ENCODE measurements around the gene SWT1.
"Not testable (repeated sequence)": the region's sequence is repeated elsewhere in the genome, so short reads cannot be mapped to it uniquely, and the experiment has no call there.

Gene SWT1

GRCh38 chr1:185170291-185170848, 13.4 kb downstream of the SWT1 start:
- DNase-seq = peak; percentile 19

DNA sequence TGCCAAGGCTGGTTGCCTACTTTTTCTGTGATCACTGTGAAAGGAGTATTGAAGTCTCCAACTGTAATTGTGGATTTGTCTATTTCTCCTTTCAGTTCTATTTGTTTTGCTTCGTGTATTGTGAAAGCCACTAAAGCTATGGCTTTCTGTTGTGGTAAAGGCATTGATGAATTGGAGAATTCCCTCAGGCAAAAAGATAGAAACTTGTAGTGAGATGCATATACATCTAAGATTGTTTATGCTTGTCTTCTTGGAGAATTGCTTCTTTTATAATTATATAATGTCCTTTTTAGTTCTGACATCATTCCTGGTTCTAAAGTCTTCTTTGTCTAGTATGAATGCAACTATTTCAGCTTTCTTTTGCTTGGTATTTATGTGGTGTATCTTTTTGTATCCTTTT, 36.8 kb downstream of the SWT1 start:
- no peak for DNase-seq

GRCh38 chr1:185198712-185199111, 41.7 kb downstream of the SWT1 start:
- DNase-seq = not testable (repeated sequence)

GRCh38 chr1:185200889-185201288, 43.9 kb downstream of the SWT1 start:
- no peak for DNase-seq

- no peak for DNase-seq
Measured at GRCh38 chr1:185207170-185207569, 50.2 kb downstream of the SWT1 start.

DNA sequence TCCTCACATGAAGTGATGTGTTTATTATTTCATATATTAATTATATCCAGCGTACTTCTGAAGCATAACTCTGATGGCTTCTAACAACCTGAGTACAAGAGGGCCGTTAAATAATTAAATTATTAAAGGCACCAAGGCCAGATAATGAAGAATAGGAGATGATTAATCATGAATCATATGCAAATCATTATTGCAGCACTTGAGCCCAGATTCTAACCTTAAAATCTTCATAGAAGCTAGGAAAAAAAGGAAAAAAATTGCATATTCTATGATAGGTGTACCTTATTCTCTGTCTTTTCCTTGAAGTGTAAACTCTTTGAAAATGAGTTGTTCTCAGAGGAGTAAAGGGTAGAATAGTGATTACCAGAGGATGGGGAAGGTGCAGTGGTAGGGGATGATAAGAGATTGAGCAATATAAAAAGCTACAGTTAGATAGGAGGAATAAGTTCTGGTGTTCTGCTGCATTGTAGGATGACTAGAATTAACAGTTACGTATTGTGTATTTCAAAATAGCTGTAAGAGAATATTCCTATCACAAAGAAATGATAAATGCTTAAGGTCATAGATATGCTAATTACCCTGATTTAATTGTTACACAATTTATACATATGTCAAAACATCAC, 51.1 kb downstream of the SWT1 start:
- no peak for DNase-seq

DNA sequence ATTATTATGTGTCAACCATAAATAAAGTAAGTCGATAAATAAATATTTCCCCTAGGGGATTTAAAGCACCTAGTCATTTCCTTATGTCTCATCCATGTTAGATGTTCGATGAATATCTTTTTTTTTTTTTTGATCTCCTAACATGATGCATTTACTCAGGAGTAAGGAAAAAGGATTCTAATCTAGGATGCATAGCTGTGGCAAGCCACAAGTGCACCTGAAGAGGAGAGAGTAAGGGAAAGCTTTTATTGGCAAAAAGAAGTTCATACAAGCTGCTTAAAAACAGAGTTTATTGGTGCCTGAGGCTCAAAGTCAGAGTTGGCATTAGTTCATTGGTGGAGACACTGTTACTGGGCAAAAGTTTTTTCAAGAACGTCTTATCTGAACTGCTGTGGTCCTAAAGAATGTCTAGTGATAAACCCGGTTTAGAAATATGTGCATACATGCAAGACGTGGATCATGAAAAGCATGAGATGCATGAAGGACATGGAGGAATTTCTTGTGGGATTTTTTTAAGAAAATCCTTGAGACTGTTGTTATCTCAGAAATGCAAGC, 51.7 kb downstream of the SWT1 start:
- no peak for DNase-seq

DNA sequence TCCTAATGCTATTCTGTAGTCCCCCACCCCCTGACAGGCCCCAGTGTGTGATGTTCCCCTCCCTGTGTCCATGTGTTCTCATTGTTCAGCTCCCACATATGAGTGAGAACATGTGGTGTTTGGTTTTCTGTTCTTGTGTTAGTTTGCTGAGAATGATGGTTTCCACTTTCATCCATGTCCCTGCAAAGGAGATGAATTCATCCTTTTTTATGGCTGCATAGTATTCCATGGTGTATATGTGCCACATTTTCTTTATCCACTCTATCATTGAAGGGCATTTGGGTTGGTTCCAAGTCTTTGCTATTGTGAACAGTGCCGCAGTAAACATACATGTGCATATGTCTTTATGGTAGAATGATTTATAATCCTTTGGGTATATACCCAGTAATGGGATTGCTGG, 52.4 kb downstream of the SWT1 start:
- DNase-seq = not testable (repeated sequence)

GRCh38 chr1:185213091-185213490, 56.1 kb downstream of the SWT1 start:
- no peak for DNase-seq

DNA sequence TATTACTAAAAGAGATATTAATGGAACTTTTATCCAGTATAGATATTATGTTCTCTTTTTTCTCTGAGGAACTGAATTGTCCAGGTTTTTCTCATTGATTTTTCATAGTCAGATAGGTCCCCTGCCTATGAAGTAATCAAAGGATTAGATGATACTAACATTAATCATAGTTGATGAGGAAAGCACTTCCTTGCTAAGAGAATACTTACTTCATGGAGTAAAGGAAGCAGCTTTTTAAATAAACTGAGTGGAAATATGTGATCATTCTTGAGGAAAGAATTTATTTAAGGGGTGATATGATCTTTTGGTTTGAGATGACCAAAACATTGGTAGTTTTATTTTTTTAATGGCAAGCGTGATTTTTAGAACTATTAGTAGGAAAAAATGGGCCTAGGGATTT, 58.9 kb downstream of the SWT1 start:
- DNase-seq = no peak

- DNase-seq = no peak
Measured at GRCh38 chr1:185224132-185224531, 67.2 kb downstream of the SWT1 start.

DNA sequence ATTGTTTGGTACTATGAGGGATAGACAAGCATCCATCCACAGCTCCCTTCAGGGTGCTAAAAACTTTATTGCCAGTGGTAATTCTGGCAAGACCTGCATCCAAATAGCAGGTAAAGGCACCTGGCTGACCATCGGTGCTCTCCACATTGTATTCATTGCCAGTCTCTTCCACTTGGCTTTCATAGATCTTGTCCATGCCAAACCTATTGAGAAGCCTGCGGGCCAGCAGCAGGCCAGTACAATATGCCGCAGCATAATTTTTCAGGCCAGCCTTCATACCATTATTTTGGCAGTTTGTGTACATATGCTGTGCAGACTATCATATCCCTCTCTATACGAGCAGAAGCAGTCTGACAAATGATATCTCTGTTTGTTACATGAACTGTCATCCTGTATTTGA, 70.2 kb downstream of the SWT1 start:
- no peak for DNase-seq

DNA sequence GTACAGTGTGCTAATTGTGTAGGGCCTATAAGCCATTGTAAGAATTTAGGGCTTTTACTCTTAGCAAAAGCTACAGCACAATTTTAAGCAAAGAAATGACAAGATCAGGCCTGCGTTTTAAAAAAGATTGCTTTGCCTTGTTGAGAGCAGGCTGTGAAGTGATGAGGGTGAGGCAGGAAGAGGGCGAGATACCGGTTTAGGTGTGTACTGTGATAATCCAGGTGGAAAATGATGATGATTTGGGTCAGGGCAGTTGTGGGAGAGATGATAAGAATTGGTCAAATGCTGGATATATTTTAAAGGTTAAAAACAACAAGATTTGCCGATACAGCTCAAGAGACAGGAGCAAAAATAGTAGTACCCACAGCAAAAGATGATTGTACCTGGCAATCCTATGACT, 72.0 kb downstream of the SWT1 start:
- no peak for DNase-seq

- no peak for DNase-seq
Measured at GRCh38 chr1:185229981-185230380, 73.0 kb downstream of the SWT1 start.

DNA sequence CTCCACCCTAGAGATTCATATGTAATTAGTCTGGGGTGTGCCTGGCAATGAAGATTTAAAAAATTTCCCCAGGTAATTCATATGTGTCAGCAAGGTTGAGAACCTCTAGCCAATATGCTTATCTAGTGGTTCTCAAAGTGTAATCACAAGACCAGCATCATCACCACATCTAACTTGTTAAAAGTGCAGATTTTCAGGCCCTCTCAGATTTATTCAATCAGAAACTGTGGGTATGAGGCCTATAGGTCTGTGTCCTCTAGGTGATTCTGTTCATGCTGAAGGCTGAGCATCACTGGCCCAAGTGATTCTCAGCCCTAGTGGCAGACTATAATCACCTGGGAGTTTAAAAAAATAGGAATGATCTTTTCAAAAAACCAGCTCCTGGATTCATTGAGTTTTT, 75.9 kb downstream of the SWT1 start:
- no peak for DNase-seq

DNA sequence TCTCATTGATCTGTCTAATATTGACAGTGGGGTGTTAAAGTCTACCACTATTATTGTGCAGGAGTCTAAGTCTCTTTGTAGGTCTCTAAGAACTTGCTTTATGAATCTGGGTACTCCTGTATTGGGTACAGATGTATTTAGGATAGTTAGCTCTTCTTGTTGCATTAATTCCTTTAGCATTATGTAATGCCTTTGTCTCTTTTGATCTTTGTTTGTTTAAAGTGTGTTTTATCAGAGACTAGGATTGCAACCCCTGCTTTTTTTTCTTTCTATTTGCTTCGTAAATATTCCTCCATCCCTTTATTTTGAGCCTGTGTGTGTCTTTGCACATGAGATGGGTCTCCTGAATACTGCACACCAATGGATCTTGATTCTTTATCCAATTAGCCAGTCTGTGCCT, 77.2 kb downstream of the SWT1 start:
- DNase-seq = not testable (repeated sequence)

DNA sequence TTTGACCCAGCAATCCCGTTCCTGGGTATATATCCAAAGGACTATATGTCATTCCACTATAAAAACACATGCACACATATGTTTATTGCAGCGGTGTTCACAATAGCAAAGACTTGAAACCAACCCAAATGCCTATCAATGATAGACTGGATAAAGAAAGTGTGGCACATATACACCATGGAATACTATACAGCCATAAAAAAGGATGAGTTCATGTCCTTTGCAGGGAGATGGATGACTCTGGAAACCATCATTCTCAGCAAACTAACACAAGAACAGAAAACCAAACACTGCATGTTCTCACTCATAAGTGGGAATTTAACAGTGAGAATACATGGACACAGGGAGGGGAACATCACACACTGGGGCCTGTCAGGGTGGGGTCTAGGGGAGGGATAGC, 80.2 kb downstream of the SWT1 start:
- DNase-seq = not testable (repeated sequence)

GRCh38 chr1:185237661-185238060, 80.7 kb downstream of the SWT1 start:
- no peak for DNase-seq

DNA sequence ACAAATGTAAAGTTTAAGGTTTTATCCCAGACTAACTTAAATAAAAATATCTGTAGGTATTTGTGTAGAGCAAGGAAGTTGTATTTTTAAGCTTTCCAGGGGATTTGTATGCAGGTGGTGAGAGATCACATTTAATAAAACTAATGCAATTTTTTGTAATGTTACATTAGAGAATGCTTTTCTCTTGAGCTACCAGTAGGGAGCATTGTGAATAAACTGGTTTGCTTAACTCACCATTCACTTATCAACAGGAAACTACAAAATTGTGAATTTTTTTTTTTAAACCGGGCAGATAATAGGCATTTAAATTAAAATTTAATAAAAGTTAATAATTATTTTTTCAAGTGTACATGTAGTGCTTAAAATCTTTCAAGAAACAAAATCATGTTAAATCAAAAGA, 81.5 kb downstream of the SWT1 start:
- no peak for DNase-seq

GRCh38 chr1:185239861-185240260, 82.9 kb downstream of the SWT1 start:
- no peak for DNase-seq

- DNase-seq = no peak
Measured at GRCh38 chr1:185241127-185241526, 84.2 kb downstream of the SWT1 start.

DNA sequence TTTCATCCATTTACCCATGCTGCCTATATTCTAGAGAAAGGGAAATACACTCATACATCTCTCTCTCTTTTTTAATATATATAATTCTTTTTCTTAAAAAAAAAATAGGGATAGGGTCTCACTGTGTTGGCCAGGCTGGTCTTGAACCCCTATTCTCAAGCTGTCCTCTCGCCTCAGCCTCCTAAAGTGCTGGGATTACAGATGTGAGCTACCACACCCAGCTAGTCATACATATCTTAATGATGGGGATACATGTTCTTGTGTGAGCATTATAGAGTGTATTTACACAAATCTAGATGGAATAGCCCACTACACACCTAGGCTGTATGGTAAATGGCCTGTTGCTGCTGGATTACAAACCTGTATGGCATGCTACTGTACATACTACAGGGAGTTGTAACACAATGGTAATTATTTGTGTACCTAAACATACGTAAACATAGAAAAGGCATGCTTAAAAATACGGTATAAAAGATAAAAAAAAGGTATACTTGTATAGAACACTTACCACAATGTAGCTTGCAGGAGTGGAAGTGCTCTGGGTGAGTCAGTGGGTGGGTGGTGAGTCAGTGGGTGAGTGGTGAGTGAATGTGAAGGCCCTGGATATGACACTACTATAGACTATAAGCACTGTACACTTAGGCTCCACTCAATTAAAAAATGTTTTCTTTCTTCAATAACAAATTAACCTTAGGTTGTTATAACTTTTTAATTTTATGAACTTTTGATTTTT, 87.2 kb downstream of the SWT1 start:
- DNase-seq = peak; percentile 61

- no peak for DNase-seq
Measured at GRCh38 chr1:185245466-185245865, 88.5 kb downstream of the SWT1 start.

GRCh38 chr1:185249563-185249962, 92.6 kb downstream of the SWT1 start:
- DNase-seq = no peak

All from activated naive CD4-positive, alpha-beta T cell treated with anti-CD3 and anti-CD28 coated beads, Interleukin-2, amount 50 U/mL, for 16 hours (primary cell).